Stimulated activated CD8-positive, alpha-beta memory T cell treated with anti-CD3 and anti-CD28 coated beads, Interleukin-7, amount 100 ng/mL, for 24 hours (primary cell): ENCODE data around the gene GRIP1.

ENCODE experiments used
- DNase-seq: peaks from one replicate; pipeline ENCODE4 v3.0.0-alpha.2; 2020; ENCODE audit warnings: low read depth

Gene GRIP1

GRCh38 chr12:66453120-66453519 is 225.8 kb downstream of the GRIP1 start:
- no peak for DNase-seq

- DNase-seq: no peak
Measured at GRCh38 chr12:66449531-66449930, 229.3 kb downstream of the GRIP1 start.

GRCh38 chr12:66447643-66448042 is 231.2 kb downstream of the GRIP1 start:
- no peak for DNase-seq

DNA sequence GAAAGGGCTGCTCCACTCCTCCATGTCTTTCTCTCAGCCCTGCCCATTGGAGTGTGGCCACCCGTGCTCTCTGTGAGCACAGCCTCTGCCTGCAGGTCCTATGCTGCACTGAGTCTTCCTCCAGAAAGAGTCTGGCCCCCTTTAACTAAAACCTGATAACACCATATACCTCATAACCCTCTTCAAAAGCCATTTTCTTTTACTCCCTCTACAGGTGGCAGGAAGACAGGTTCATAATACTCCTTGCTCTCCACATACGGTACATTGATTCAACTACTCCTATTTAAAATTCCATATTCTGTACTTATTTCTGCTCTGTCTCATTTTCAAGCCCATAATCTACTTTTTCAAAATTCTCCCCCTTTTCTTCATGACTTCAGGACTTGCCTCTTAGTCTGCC is 232.6 kb downstream of the GRIP1 start:
- DNase-seq: no peak

GRCh38 chr12:66441905-66442559 is 236.8 kb downstream of the GRIP1 start:
- DNase-seq: no peak

DNA sequence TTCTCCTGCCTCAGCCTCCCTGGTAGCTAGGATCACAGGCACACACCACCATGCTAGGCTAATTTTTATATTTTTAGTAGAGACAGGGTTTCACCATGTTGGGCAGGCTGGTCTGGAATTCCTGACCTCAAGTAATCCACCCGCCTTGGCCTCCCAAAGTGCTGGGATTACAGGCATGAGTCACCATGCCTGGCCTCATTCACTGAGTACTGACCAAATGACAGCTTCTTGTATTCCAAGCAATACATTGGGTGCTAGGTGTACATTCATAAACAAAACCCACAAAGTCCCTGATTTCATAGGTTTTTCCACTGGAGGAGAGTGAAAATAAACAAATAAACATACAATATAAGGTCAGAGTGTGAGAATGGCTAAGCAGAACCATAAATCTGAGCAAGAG is 240.3 kb downstream of the GRIP1 start:
- no peak for DNase-seq

DNA sequence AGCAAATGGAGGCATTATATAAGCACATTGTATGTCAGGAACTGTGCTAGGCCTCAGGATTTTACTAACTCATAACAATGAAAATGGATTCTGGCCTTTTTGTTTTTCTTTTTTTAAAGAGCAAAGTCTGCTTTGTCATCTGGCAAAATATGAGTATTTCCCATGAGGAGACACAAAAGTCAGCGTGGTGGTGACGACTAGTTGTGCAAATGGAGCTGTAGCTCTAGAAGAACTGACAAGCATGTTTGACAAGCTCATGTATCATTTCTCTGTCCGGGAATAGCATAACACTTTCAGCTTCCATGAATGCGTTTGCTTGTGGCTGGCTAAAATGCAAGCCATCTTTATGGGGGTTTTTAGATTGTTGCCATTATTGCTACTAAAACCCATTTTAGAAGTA is 248.8 kb downstream of the GRIP1 start:
- DNase-seq: no peak

- no peak for DNase-seq
Measured at GRCh38 chr12:66428870-66429269, 250.0 kb downstream of the GRIP1 start.

DNA sequence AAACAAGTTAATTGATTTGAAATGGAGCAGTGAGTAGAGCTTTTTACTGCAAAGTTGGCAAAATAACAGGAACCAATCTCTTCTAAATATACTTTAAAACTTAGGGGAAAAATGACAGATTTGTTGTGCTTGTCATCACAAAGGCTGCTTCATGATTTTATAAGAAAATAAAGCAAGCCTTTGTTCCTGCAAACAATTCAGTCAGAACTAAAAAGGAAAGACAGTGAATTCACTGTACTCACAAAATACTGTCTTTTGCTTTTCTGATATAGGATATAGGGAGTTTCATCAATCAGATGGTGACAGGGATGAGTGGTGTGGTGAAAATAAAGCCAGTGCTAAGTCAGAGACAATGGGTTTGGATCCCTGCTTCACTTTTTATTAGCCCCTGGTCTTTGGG is 250.6 kb downstream of the GRIP1 start:
- no peak for DNase-seq

DNA sequence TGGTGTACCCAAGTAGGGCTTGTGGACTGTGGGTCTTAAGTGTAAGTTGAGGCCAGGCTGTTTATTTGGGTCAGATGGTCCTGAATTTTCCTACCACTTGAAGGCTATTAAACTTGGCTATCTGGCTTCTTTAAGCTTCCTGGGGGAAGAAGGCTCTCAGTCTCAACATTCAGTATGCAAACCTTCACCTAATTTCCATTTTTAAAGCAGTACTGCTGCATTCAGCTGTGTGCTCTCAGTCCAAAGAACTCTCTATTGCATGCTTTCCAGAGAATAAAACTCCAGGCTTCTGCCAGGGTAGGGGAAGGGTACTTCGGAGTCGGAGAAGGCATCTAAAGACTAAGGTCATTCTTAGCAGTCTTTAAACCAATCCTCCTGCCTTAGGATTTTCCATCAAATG is 252.2 kb downstream of the GRIP1 start:
- no peak for DNase-seq

DNA sequence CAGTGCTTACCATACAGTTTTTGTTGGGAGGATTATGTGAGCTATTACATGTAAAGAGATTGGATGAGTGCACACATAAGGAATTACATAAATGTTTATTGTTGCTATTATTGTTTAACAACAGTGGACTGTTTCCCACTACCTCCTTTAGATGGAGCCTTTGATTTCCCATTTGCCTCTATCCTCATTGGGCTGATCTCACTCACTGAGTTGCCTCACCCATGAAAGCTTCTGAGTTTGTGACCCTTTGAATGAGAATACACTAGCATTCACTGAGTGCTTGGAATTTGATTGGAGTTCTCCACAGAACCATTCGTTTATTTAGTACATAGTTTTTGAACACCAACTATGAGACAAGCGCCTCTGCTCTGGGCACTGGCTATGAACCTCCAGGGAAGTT is 255.6 kb downstream of the GRIP1 start:
- DNase-seq: no peak

DNA sequence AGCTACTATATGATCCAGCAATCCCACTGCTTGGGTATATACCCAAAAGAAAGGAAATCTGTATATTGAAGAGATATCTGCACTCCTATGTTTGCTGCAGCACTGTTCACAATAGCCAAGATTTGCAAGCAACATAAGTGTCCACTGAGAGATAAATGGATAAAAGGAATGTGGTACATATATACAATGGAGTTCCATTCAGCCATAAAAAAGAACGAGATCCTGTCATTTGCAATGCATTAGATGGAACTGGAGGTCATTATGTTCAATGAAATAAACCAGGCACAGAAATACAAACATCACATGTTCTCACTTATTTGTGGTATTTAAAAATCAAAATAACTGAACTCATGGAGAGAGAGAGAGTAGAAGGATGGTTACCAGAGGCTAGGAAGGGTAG is 260.0 kb downstream of the GRIP1 start:
- no peak for DNase-seq

GRCh38 chr12:66417217-66417616 is 261.7 kb downstream of the GRIP1 start:
- no peak for DNase-seq

- DNase-seq: no peak
Measured at GRCh38 chr12:66409195-66409871, 269.5 kb downstream of the GRIP1 start.

DNA sequence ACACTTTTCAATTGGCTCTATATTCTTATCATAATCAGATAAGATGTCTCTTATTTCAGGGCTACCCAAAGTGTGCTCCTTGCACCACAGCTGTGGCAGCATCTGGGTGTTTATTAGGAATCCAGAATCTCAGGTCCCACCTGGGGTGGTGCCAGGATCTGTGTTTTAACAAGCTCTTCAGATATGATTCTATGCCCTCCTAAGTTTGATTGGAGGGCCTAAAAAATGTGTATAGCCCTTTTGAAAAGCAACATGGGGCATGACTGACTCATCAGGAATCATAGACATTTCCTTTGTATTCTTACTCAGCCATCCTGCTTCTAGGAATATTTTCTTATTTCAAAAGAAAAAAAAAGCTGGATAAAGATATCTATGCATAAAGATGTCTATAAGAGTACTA is 273.5 kb downstream of the GRIP1 start:
- no peak for DNase-seq

- no peak for DNase-seq
Measured at GRCh38 chr12:66403746-66404145, 275.1 kb downstream of the GRIP1 start.

DNA sequence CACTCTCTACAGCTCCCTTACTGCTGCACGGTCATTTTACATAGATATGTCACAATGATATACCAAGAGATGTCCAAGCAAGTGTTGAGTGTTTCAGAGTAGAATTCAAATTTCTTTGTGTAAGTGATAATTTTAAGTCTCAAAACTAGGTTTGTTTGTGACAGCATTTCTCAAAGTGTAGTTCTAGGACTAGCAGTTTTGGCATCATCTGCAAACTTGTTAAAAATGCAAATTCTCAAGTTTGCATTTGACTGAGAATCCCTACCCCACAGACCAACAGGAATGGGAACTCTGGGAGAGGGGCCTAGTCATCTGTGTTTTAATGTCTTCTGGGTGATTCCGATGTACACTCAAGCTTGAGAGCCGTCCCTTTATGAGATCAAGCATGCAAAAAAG is 279.0 kb downstream of the GRIP1 start:
- no peak for DNase-seq

DNA sequence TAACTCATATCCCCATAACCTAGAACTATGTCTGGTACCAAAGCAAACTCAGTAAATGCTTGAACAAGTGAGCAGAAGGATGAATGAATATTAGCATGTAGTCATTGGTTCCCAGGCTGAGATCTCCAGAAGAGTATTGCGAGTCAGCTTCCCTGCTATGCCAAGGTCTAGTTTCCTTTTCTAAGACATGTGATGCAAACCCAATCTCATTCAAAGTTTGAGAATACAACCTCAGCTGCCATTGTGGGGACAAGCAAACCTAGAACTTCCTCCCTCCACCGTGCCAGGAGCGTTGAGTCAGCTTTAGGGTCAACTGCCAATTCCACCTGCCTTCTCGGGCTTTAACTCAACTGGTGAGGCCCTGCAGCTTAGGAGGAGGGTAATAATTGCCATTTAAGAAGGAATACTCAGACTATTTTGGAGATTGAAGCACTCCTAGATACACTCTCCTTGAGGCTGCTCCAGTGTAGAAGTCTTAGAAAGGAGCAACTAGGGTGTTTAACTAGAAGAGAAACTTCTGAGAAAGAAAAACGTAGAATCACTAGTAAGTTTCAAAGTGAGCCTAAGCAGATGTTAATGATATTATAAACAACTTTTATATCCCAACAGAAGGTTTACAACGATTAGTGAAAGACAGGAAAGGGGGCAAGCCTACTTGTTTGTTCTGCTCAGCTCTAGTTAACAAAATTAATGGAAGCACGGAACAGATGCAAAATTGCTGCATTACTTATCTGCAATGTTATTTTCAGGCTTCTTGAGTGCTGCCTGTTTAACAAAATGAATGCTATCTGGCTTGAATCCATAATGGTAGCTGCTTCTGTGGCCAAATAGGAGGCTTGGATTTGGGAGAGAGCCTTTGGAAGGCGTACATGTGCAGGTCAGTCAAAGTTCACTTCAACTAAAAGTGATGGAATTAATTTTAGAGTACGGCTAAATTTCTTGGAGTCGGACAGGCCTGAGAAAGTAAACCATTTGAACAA is 279.7 kb downstream of the GRIP1 start:
- DNase-seq: no peak

- no peak for DNase-seq
Measured at GRCh38 chr12:66397574-66398290, 281.1 kb downstream of the GRIP1 start.

GRCh38 chr12:66393890-66394289 is 285.0 kb downstream of the GRIP1 start:
- DNase-seq: no peak

- no peak for DNase-seq
Measured at GRCh38 chr12:66392266-66392915, 286.5 kb downstream of the GRIP1 start.

GRCh38 chr12:66388517-66388916 is 290.4 kb downstream of the GRIP1 start:
- DNase-seq: no peak
